Left ventricle myocardium inferior (tissue), 1 donor: ENCODE data around the gene THSD8. TPM values are rescaled to one million over a fixed set of nuclear protein-coding genes. Genes with fewer than 3 reads are reported as not detected.
"Not testable (repeated sequence)": the region's sequence is repeated elsewhere in the genome, so short reads cannot be mapped to it uniquely, and the experiment has no call there.

Source experiments
- DNase-seq: peaks from one replicate; pipeline ENCODE4 v3.0.0-alpha.2; 2020
- H3K27ac ChIP-seq: fragments of 200-600 bp; replicated peaks from 2 replicates; pipeline ENCODE4 v1.8.0; 2021
- H3K27me3 ChIP-seq: fragments of 200-600 bp; 2 replicates; pipeline ENCODE4 v1.8.0; 2021; ENCODE audit warnings: low read depth
- H3K36me3 ChIP-seq: fragments of 200-600 bp; 2 replicates; pipeline ENCODE4 v1.8.0; 2021
- H3K4me1 ChIP-seq: fragments of 200-600 bp; 2 replicates; pipeline ENCODE4 v1.8.0; 2021
- H3K4me3 ChIP-seq: fragments of 200-600 bp; 2 replicates; pipeline ENCODE4 v1.8.0; 2021; ENCODE audit warnings: mild to moderate bottlenecking, moderate library complexity
- H3K9me3 ChIP-seq: fragments of 200-600 bp; replicated peaks from 2 replicates; pipeline ENCODE4 v1.8.0; 2021
- CTCF ChIP-seq: fragments of 200-600 bp; IDR thresholded peaks from 2 replicates; pipeline ENCODE4 v1.8.0; 2021; ENCODE audit warnings: antibody characterized with exemption, mild to moderate bottlenecking, borderline replicate concordance
- intact Hi-C: fragments of 100-400 bp; cut with micrococcal nuclease; formaldehyde crosslinking; loops from one replicate; pipeline ENCODE4 v1.11.0; 2022
- total RNA-seq: library from RNA; stranded (reverse); fragmentation: NEBNext Ultra II Directional; extraction: Animal tissue kit (Norgen Biotek cat#: 25700); gene quantifications from one replicate; pipeline ENCODE4 v1.2.1, GENCODE V29; 2021
- donor health status: DM: no; HTN: yes; CAD: no; lungs with severe emphysema.

Gene THSD8
- total RNA-seq, 1 donor from 2014 or later = 2.7 TPM

GRCh38 chr19:12841094-12841493, 39.2 kb downstream of the THSD8 start:
- H3K4me1 ChIP-seq = peaks cover 24% of the 10 kb centered on the region
- TF ChIP-seq CTCF = no peak
- H3K4me3 ChIP-seq = peak overlapping the region; percentile 43
- intact Hi-C loops = loop anchor here (5.0 to 10.0 kb wide), 2 partner anchors 34 to 76 kb away; partner anchors contain the start of gene RNASEH2A
- DNase-seq = no peak
- no peaks in the 10 kb centered on the region for H3K36me3 ChIP-seq
- peaks cover 98% of the 10 kb centered on the region for H3K27me3 ChIP-seq
- H3K9me3 ChIP-seq = no peaks in the 10 kb centered on the region
- H3K27ac ChIP-seq = no peak overlapping the region

GRCh38 chr19:12842511-12842910, 40.6 kb downstream of the THSD8 start:
- Histone ChIP-seq H3K4me3 (no peak overlapping the region), H3K36me3 (no peaks in the 10 kb centered on the region), H3K27me3 (peaks cover 96% of the 10 kb centered on the region), H3K27ac (no peak overlapping the region), H3K9me3 (no peaks in the 10 kb centered on the region), H3K4me1 (peaks cover 30% of the 10 kb centered on the region)
- no peak for DNase-seq
- intact Hi-C loops = loop anchor here (5.0 to 10.0 kb wide), 2 partner anchors 35 to 78 kb away; partner anchors contain the start of gene RNASEH2A
- no peak for TF ChIP-seq CTCF

- TF ChIP-seq CTCF = no peak
- H3K27ac ChIP-seq = no peak overlapping the region
- no peaks in the 10 kb centered on the region for H3K36me3 ChIP-seq
- no peak overlapping the region for H3K4me3 ChIP-seq
- intact Hi-C loops = loop anchor here (5.0 to 10.0 kb wide), 2 partner anchors 36 to 79 kb away; partner anchors contain the start of gene RNASEH2A
- H3K4me1 ChIP-seq = peaks cover 29% of the 10 kb centered on the region
- no peaks in the 10 kb centered on the region for H3K9me3 ChIP-seq
- no peak for DNase-seq
- H3K27me3 ChIP-seq = peaks cover 87% of the 10 kb centered on the region
Observed at GRCh38 chr19:12843328-12843727, 41.5 kb downstream of the THSD8 start.

GRCh38 chr19:12843999-12844732, 42.3 kb downstream of the THSD8 start:
- peaks cover 22% of the 10 kb centered on the region for H3K4me1 ChIP-seq
- no peak for DNase-seq

GRCh38 chr19:12846613-12847012, 44.7 kb downstream of the THSD8 start:
- not testable (repeated sequence) for H3K4me3 ChIP-seq, H3K36me3 ChIP-seq, H3K27ac ChIP-seq, H3K4me1 ChIP-seq, DNase-seq, H3K9me3 ChIP-seq
- intact Hi-C loops = loop anchor here (10.0 kb wide), 1 partner anchor 82 kb away; no protein-coding TSS in a partner anchor
- peaks cover 55% of the 10 kb centered on the region for H3K27me3 ChIP-seq

More at GRCh38 chr19:12843999-12844732, 42.3 kb downstream of the THSD8 start:
- Histone ChIP-seq H3K9me3 (no peaks in the 10 kb centered on the region), H3K27me3 (peaks cover 79% of the 10 kb centered on the region), H3K4me3 (no peak overlapping the region), H3K27ac (no peak overlapping the region), H3K36me3 (no peaks in the 10 kb centered on the region)
- intact Hi-C loops = loop anchor here (5.0 to 10.0 kb wide), 2 partner anchors 37 to 79 kb away; partner anchors contain the start of gene RNASEH2A
- TF ChIP-seq CTCF = no peak
